Measurements from ENCODE around the gene MUC5B.

The MUC5B gene

DNA sequence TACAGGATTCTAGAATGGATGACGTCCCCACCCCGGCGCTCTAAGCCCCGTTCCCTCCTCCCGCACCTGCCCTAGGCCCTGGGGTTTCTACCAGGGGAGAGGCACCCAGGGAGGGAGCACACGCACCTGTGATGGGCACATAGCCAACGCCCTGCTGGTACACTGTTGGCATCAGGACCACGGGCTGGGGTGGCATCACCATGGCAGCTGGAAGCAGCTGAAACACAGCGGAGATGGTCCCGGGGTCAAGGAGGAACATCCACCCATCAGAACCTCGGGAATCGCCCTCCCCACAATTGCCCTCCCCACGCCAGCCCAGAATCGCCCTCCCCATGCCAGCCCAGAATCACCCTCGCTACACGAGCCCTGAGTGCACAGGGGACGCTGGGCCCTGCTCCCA lies 63.0 kb downstream of the MUC5B start:
- DNase-seq (ENCODE audit: low spot score), result no peak

DNA sequence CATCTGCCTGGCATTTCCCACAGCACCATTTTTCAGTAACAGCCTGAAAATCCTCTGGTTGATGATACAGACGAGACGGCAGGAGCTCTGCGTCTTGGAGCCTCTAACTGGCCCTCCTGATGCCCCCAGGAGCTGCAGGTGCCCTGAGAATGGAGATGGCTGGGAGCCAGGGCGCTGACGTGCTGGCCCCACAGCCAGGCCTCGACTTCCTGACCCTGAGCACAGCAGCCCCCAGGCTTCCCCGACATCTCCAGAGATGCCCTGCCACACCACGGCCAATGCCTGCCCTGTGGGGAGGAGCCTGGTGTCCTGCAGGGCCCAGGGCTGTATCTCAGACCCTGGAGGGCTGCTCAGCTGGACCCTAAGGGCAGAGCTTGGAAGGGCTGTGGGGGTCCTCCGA lies 65.1 kb downstream of the MUC5B start:
- DNase-seq (ENCODE audit: low spot score), result no peak

DNA sequence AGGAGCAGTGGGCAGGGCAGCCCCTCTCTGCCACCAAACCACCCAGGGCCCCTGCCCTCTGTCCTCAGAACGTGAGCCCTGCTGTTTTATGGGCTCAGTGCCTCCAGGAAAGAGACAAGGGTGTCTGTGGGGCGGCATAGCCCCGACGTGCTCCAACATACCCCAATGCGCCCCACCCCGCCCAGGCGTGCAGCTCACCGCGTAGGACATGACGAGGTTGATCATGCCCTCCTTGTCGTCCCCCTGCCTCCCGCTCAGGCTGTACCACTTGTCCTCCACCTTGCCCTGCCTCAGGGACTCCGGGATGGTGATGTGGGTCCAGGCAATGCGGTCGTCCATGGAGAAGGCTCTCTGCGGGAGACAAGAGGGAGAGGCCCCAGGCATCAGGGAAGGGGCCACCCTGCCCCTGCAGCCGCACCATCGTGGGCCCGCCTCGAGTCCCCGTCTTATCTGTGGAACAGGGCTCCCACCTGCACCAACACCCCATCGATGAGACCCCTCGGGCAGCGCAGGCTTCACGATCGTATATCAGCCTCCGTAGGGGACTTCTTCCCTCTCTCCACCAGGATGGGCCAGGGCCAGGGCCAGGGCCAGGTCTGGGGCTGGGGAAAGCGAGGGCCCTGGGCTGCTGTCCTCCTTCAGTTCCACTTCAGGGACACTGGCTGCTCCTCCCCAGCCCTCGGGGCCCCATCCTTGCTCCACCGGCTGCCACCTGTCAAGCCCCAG lies 65.7 kb downstream of the MUC5B start:
- DNase-seq (ENCODE audit: low spot score), result no peak

DNA sequence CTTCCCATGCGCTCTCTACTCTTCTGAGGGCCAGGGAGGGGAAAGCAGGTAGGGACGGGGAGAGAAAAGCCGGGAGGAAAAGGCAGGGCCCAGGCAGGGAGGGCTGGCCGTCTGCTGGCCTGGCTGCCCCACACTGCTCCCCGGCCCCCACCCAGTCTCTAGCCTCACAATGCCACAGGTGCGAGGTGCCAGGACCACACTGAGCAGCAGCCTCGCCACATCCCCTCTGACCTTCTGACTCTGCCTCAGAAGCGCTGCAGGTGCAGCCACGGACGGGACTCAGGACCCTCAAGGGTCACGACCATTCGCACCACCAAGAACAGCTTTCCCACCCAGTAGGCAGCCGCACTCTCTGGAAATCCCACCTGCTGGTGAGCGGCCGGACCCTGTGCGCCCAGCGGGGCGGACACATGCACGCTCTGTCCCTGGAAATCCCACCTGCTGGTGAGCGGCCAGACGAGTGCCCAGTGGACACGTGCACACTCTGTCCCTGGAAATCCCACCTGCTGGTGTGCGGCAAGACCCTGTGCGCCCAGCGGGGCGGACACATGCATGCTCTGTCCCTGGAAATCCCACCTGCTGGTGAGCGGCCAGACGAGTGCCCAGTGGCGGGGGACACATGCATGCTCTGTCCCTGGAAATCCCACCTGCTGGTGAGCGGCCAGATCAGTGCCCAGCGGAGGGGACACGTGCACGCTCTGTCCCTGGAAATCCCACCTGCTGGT lies 66.5 kb downstream of the MUC5B start:
- no peak for DNase-seq (ENCODE audit: low spot score)

DNA sequence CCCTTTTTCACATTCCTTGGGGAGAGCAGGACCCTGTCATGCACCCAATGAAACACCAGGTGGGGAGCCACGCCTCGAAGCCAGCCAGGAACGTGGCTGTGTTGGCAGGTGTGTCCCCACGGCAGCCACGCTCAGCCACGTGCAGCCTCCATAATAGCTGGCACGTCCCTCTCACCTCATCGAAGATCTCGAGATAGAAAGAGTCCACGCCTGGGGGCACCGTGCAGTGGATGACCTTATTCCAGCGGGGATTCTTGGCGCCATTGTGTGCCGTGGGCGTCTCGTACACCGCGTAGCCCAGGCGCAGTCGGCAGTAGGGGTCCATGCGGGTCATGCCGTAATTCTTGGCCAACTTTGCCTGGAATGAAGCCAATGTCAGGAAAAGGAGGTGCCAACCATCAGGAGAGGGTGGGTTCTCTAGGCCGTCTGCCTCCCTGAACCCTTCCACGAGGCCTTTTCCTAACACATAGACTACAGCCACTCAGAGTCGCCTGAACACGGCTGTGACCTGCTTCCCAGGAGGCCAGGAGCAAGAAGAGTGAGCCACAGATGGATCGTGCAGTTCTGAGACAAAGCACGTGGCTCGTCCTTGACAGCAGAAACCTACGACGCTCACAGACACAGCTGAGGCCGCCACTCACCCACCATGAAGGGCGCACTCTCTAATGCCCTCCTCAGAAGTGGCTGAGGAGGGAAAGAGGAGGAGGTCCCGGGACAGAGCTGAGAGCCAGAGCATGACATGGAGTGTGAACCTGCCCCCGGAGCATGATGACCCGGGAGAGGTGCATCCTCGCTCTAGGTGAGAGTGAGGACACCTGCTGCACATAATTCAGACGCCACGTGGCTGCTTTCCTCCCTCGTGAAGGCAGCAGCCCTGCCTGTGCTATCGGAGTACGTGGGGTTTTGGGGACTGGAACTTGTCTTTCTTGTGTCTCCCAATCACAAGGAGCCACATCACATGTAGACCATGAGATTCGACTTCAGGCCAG lies 67.5 kb downstream of the MUC5B start:
- no peak for DNase-seq (ENCODE audit: low spot score)

DNA sequence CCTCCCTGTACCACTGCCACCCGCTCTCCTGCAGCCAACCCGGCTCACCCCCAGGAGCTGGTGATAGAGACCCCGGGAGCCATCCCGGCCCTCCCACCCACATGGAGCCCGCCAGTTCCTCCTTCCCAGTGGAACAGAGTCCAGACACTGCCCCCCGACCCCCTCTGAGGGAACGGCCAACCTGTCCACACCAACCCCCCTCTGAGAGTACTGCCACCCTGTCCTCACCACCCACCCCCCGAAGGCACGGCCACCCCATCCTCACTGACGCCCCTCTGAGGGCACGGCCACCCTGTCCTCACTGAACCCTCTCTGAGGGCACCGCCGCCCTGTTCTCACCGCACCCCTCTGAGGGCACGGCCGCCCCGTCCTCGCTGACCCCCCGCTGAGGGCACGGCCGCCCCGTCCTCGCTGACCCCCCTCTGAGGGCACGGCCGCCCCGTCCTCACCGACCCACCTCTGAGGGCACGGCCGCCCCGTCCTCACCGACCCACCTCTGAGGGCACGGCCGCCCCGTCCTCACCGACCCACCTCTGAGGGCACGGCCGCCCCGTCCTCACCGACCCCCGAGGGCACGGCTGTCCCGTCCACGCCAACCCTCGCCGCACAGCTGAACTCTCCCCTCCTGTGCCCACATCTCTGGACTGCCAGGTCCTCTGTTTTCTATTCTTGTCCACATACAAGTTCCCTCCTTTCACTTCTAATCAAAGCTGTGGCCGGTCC lies 68.6 kb downstream of the MUC5B start:
- DNase-seq (ENCODE audit: low spot score), result no peak

DNA sequence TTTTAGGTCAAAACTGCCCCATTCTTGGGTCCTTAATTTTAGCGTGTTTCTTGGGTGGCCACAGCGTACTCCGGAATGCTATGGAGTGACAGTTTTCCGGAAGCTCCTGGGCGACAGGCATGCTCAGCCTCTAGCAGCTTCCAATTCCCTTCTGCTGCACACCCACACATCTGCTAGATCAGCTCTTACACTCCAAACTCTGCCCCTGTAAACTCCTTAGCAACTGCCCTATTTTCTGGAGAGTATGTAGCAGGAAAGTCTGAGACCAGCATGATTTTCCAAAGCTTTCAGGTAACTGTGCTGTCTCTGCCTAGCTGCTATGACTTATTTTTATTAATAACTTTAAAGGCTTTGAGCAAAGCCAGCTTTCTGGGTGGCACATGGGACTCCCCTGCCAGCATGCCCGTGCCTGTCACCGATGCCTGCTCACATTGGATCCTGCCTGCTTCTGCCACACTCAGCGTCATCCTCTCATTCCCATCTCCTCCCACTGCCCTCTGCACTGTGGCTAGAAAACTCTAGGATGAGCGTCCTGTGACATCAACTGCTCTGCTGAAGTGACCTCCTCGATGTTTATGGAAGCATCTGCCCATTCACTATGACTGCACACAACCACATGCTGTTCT lies 69.3 kb downstream of the MUC5B start:
- DNase-seq (ENCODE audit: low spot score), result peak; percentile 51

DNA sequence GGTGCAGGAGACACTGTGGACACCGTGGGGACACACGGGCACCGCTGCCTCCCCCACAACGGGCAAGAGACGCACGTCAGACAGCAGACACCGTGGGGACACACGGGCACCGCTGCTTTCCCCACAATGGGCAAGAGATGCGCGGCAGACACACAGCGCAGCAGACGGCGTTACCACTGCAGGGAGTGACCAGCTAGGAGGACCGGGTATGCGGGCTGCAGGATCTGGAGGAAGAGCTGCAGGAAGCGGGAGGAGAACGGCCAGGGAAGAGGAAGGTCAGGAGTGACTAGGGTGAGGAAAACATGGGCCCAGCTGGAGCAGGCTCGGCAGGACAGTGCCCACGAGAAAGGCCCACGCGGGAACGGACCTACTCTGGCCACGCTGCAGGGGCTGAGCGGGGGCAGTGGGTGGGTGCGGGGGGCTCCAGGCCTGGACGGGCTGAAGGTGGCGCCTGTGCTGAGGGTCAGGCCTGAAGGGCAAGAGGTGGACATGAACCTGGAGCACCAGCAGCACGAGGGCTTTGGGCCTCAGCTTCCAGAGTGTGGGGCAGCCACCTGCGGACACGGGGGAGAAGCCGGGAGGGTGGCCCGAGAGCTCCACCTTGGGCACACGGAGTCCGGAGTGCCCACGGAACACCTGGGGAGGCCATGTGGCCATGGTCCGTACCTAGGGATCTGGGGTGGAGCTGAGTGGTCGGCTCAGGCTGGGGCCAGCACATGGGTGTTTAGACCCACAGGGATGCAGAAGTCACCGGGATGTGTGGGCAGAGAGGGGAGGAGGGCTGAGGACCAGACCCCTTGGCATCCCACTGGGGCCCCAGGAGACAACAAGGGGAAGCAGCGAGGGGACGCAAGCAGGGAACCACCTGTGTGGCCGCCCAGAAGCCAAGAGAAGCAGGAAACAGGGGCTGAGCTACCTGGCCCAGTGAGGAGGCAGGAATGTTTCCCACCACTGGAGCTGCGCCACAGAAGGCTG lies 70.1 kb downstream of the MUC5B start:
- no peak for DNase-seq (ENCODE audit: low spot score)

DNA sequence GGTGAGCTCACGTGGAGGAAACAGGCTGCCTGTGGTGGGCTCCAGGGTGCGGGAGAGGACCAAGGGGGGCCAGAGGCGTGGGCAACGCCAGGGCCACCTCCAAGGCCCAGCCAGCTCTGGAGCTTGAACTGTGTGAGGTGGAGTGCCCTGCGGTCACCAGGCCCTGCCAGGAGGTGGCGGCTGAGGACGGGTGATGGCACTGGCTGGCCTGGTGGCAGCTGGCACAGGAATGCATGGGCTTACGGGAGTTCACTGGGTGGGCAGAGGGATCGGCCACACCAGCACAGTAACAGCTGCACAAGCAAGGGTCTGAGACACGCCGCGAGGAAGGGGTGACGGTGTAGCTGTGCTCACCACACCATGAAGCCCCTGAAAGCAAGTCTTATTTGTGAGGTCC lies 70.8 kb downstream of the MUC5B start:
- DNase-seq (ENCODE audit: low spot score), result no peak

DNA sequence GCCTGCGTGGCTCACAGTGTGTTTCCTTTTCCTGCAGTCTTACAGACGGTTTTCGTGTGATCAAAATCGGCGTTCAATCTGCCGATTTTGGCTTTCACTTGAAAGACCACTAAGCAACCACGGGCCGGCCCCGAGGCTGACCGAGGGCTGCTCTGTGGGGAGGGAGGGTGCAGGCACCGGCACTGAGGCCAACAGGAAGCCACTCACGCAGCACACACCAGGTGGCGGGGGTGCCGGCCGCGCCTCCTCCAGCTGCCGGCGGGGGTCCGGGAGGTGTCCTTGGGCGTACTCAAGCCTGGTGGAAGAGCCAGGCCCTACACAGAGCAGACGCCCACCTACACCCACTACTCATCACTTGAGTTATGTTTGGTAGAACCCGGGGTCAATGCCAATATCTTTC lies 72.2 kb downstream of the MUC5B start:
- no peak for DNase-seq (ENCODE audit: low spot score)

DNA sequence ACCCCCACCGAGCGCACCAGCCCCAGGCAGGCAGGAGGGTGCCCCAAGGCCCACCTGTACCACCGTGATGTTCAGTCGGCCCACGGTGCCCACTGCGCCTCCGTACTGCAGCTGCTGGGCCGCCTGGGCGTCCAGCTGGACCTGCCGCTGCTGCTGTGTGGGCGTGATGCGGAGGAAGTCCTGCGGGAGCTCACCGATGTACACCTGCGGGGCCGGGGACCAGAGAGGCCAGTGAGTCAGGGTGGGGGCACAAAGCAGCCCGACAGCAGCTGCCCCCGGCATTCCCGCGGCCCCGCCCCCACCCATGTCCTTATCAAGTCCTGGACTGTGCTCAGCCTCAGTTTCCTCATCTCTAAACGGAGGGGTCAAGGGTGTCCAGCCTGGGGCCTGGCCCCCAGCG lies 72.7 kb downstream of the MUC5B start:
- no peak for DNase-seq (ENCODE audit: low spot score)

DNA sequence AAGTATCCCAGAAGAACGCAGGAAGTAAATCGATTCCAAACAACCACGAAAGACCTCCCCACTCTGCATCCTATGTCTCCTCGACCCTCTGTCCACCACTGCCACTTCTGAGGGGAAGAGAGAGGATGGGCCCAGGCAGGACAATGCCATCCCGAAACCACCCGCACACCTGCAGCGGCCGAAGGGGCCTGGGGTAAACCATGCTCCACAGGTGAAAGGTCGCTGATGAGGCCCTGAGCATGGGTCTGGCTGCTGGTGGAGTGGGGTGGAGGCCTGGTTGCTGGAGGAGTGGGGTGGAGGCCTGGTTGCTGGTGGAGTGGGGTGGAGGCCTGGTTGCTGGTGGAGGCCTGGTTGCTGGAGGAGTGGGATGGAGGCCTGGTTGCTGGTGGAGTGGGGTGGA lies 73.4 kb downstream of the MUC5B start:
- no peak for DNase-seq (ENCODE audit: low spot score)

DNA sequence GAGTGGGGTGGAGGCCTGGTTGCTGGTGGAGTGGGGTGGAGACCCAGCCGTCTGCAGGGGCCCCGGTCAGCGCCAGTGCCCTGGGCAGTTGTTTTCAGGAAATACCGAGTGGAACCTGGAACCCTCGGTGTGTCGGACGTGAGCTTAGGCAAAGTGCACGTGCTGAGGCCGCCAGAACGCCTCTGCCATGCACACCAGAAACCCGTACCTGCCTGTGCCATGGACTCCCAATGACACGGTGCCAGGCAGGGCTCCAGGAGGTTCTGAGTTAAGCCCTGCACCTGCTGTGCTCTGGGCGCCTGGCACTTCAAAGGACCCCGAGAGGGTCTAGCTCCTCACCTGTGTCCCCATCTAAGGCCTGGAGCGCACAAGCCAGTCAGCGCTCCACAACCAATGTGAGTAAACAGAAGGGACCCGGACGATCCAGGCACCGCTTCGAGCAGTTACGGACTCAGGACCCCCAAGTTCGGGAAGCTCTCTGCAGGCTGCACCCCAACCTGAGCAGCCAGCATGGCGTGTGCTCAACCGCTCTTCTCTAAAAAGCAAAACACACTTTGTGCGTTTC lies 74.2 kb downstream of the MUC5B start:
- DNase-seq (ENCODE audit: low spot score), result no peak

DNA sequence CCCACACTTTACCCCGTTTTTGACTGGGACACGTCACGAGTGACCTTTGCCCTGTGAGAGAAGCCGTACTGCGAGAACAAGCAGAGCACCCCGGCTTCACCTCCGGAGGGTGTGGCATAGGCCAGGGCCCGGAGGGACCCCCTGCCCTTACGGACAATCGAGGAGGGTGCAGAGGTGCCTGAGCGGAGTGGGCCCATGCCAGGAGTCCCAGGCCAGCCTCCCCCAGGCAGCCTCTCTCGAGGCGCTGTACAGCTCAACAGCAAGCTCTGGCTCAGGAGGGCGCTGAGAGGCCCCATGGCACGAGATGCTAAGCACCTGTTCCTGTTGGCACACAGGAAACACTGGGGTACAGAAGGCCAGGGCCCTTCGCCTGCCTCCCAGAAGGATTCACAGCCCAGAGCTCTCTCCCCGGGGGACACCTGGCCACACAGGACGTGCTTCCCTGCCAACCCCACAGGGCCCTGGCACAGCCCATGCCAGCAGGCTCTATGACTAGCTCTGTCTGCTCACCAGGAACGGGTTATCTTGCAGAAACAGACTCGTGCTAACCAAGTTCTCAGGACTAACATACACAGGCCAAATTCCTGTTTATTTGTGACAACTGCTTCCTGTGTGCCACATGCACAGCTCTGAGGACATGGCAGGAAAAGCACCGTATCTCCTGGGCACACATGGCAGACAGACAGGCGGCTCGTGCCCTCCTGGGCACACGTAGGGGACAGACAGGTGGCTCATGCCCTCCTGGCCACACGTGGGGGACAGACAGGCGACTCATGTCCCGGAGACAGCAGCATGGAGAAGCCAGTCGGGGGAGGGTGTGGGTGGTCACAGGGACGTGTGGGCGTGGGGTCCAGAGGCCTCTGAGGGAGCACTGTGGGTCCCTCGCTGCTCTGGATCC lies 75.0 kb downstream of the MUC5B start:
- DNase-seq (ENCODE audit: low spot score), result no peak

DNA sequence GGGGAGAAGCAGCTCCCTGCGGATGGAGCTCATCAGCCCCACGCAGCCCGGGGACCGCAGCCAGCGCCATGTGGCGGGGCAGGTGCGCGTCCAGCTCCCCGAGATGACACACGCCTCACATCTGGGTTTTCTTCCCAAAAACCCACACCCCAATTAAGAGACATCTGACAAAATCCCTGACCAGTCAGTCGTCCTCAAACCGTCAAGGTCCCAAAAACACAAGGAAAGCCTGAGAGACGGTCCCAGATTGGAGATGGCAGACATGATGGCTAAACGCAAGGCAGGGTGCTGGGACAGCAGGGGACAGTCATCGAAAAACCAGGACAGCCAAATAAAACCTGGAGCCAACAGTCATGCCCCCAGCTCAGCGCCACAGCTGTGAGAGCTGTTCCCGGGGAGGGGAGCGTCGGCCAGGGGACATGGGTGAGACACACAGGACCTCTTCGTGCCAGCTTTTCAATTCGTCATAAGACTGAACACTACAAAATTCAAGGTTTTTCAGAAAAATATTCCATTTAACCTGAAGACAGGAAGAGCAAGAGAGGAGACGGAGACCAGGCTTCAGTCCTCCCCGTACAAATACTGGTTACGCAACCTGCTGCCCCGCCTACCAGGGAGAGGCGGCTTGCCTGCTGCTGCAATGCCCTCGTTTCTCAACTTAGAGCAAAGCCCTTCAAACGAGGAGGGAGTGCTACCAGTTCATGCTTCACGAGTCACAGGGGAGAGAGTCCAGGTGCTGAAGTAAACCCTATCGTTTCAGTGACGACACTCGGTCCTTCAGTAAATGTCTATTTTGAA lies 76.0 kb downstream of the MUC5B start:
- peak; percentile 77 for DNase-seq (ENCODE audit: low spot score)

DNA sequence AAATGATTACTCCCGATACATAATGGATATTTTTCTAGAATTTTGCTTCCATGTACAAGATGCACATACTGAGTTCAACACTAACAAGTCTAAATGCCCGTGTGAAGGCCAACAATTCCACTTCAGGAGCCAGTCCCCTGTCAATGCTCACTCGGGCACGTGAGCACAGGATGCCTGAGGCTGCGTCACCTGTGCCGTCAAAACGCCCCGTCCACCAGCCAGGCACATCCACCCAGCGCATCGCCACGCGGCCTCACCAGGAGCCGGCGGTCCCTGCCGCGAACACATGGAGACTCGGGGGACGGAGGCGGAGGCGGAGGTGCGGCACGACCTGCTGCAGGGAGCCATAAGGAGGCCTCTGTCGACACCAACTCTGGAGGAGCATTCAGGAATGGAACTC lies 76.8 kb downstream of the MUC5B start:
- DNase-seq (ENCODE audit: low spot score), result no peak

DNA sequence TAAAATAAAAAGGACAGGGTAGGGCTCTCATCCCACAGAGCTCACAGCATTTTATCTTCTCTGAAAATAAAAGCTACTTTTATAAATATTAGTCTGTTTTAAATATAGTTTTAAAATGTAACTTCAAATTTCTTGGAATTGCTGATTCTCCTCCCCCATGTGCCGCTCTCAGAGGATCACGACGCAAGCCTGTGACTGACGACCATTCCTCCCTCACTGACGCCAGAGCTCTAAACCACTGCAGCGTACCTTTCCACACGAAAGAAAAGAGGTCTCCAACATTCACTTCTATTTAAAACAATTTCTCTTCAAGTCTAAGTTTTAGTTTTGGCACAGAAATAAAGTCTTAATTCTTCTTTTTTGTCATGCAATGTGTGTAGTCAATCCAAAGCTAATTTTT lies 77.3 kb downstream of the MUC5B start:
- DNase-seq (ENCODE audit: low spot score), result no peak

DNA sequence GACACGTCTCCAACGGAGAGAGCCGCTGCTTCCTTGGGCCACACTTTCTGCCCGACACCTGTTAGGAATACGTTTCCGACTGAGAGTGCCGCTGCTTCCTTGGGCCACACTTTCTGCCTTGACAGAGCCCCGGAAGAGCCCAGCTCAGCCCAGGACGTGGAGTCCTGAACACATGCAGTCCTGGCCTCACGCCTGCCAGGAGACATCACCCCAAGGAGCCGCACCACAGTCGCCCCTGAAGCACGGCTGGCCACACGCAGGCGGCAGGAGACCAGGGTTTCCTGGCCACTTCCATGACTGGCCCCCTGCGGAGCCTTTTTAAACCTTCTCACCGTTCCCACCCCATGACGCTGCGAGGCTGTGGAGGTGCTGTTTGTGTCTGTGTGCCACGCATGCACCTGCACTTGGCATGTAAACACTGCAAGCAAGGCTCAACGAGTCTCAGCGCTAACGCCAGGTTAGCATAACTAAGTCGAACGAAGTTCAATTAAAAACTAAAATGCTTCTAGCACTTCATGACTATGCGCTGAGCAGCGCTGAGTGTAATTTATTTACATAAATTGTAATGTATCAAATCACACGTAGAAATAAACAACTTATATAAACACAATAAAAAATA lies 77.8 kb downstream of the MUC5B start:
- DNase-seq (ENCODE audit: low spot score), result no peak
